ENCODE measurements around the gene FKBP14.
"Not testable (repeated sequence)": the region's sequence is repeated elsewhere in the genome, so short reads cannot be mapped to it uniquely, and the experiment has no call there.

Gene FKBP14

GRCh38 chr7:30026229-30027064 is at the start of gene FKBP14:
FKBP14 (minus strand) TSS chr7:30026702; CDS start chr7:30026508, 194 bp downstream.
- DNase-seq (ENCODE audit: low read depth in 1 of 2, low spot score in 1 of 2) = peak; percentile 73 to 86

GRCh38 chr7:30074422-30075030 is 48.0 kb upstream of the FKBP14 start:
- no peak for DNase-seq (ENCODE audit: low read depth in 1 of 2, low spot score in 1 of 2)

- DNase-seq (ENCODE audit: low read depth in 1 of 2, low spot score in 1 of 2) = no peak
Observed at GRCh38 chr7:30072735-30073134, 46.2 kb upstream of the FKBP14 start.

- DNase-seq (ENCODE audit: low read depth in 1 of 2, low spot score in 1 of 2) = no peak
Observed at GRCh38 chr7:30070052-30070451, 43.5 kb upstream of the FKBP14 start.

GRCh38 chr7:30069096-30069867 is 42.8 kb upstream of the FKBP14 start:
- DNase-seq (ENCODE audit: low read depth in 1 of 2, low spot score in 1 of 2) = no peak

GRCh38 chr7:30068117-30068516 is 41.6 kb upstream of the FKBP14 start:
- no peak for DNase-seq (ENCODE audit: low read depth in 1 of 2, low spot score in 1 of 2)

- DNase-seq (ENCODE audit: low read depth in 1 of 2, low spot score in 1 of 2) = no peak
Observed at GRCh38 chr7:30066687-30067086, 40.2 kb upstream of the FKBP14 start.

GRCh38 chr7:30065746-30066145 is 39.2 kb upstream of the FKBP14 start:
- no peak for DNase-seq (ENCODE audit: low read depth in 1 of 2, low spot score in 1 of 2)

GRCh38 chr7:30062587-30062986 is 36.1 kb upstream of the FKBP14 start:
- no peak for DNase-seq (ENCODE audit: low read depth in 1 of 2, low spot score in 1 of 2)

- DNase-seq (ENCODE audit: low read depth in 1 of 2, low spot score in 1 of 2) = not testable (repeated sequence)
Observed at GRCh38 chr7:30061786-30062185, 35.3 kb upstream of the FKBP14 start.

- no peak for DNase-seq (ENCODE audit: low read depth in 1 of 2, low spot score in 1 of 2)
Observed at GRCh38 chr7:30057741-30058140, 31.2 kb upstream of the FKBP14 start.

- DNase-seq (ENCODE audit: low read depth in 1 of 2, low spot score in 1 of 2) = no peak
Observed at GRCh38 chr7:30053068-30053467, 26.6 kb upstream of the FKBP14 start.

- DNase-seq (ENCODE audit: low read depth in 1 of 2, low spot score in 1 of 2) = no peak
Observed at GRCh38 chr7:30049173-30049572, 22.7 kb upstream of the FKBP14 start.

- DNase-seq (ENCODE audit: low read depth in 1 of 2, low spot score in 1 of 2) = no peak
Observed at GRCh38 chr7:30048582-30048981, 22.1 kb upstream of the FKBP14 start.

GRCh38 chr7:30047124-30047523 is 20.6 kb upstream of the FKBP14 start:
- DNase-seq (ENCODE audit: low read depth in 1 of 2, low spot score in 1 of 2) = no peak

- no peak for DNase-seq (ENCODE audit: low read depth in 1 of 2, low spot score in 1 of 2)
Observed at GRCh38 chr7:30046127-30046770, 19.7 kb upstream of the FKBP14 start.

- DNase-seq (ENCODE audit: low read depth in 1 of 2, low spot score in 1 of 2) = no peak
Observed at GRCh38 chr7:30041526-30042269, 15.2 kb upstream of the FKBP14 start.

- no peak for DNase-seq (ENCODE audit: low read depth in 1 of 2, low spot score in 1 of 2)
Observed at GRCh38 chr7:30040938-30041337, 14.4 kb upstream of the FKBP14 start.

- DNase-seq (ENCODE audit: low read depth in 1 of 2, low spot score in 1 of 2) = no peak
Observed at GRCh38 chr7:30038196-30038980, 11.9 kb upstream of the FKBP14 start.

GRCh38 chr7:30036220-30036619 is 9.7 kb upstream of the FKBP14 start:
- DNase-seq (ENCODE audit: low read depth in 1 of 2, low spot score in 1 of 2) = no peak

Data from activated T-helper 1 cell treated with anti-CD3 and anti-CD28 coated beads, Interleukin-2, amount 50 U/mL, for 16 hours (primary cell).